GM18907 (cell line): Measurements from ENCODE around the gene SNF8.
"Not testable (repeated sequence)": the region's sequence is repeated elsewhere in the genome, so short reads cannot be mapped to it uniquely, and the experiment has no call there.

Experiments
- ATAC-seq: cut with Tn5 transposase; IDR thresholded peaks from one replicate; pipeline ENCODE4 v1.9.1; 2021; ENCODE audit warnings: mild to moderate bottlenecking, moderate library complexity; ENCODE audit not compliant: unreplicated experiment

SNF8 gene

GRCh38 chr17:48944515-48945260 is at the start of gene SNF8:
Gene SNF8, minus strand, starts transcription at chr17:48944842. Its CDS starts 108 bp downstream, at chr17:48944734.
- ATAC-seq: peak; percentile 89

- ATAC-seq: no peak
Observed at GRCh38 chr17:48993951-48994350, 49.3 kb upstream of the SNF8 start.

- no peak for ATAC-seq
Observed at GRCh38 chr17:48993305-48993704, 48.7 kb upstream of the SNF8 start.

- ATAC-seq: no peak
Observed at GRCh38 chr17:48992444-48992843, 47.8 kb upstream of the SNF8 start.

GRCh38 chr17:48990882-48991357 is 46.3 kb upstream of the SNF8 start:
- ATAC-seq: no peak

GRCh38 chr17:48989100-48989499 is 44.5 kb upstream of the SNF8 start:
- no peak for ATAC-seq

GRCh38 chr17:48985436-48986245 is 41.0 kb upstream of the SNF8 start:
- no peak for ATAC-seq

- no peak for ATAC-seq
Observed at GRCh38 chr17:48981927-48982539, 37.4 kb upstream of the SNF8 start.

GRCh38 chr17:48973806-48974205 is 29.2 kb upstream of the SNF8 start:
- ATAC-seq: no peak

- no peak for ATAC-seq
Observed at GRCh38 chr17:48972749-48973097, 28.1 kb upstream of the SNF8 start.

- ATAC-seq: no peak
Observed at GRCh38 chr17:48970865-48971687, 26.4 kb upstream of the SNF8 start.

GRCh38 chr17:48970224-48970623 is 25.6 kb upstream of the SNF8 start:
- no peak for ATAC-seq

GRCh38 chr17:48961516-48962233 is 17.0 kb upstream of the SNF8 start:
- no peak for ATAC-seq

GRCh38 chr17:48960834-48961515 is 16.3 kb upstream of the SNF8 start:
- ATAC-seq: no peak

GRCh38 chr17:48954300-48954755 is 9.7 kb upstream of the SNF8 start:
- ATAC-seq: no peak

- no peak for ATAC-seq
Observed at GRCh38 chr17:48952904-48953303, 8.3 kb upstream of the SNF8 start.

- no peak for ATAC-seq
Observed at GRCh38 chr17:48951572-48951971, 6.9 kb upstream of the SNF8 start.

GRCh38 chr17:48945261-48945651 is 614 bp upstream of the SNF8 start:
- not testable (repeated sequence) for ATAC-seq

- no peak for ATAC-seq
Observed at GRCh38 chr17:48933035-48933434, 11.6 kb downstream of the SNF8 start.
